HUES64 (cell line): Measurements from ENCODE around the gene TMEM63C.

Source experiments
- H3K27ac ChIP-seq: 2 replicates; pipeline ENCODE4 v1.7.0; 2013; ENCODE audit warnings: low read depth, low read length, inconsistent platforms
- H3K27me3 ChIP-seq: 2 replicates; pipeline ENCODE4 v1.6.1; 2013; ENCODE audit warnings: mild to moderate bottlenecking, low read length; ENCODE audit not compliant: insufficient read depth
- H3K36me3 ChIP-seq: 2 replicates; pipeline ENCODE4 v1.6.1; 2013; ENCODE audit warnings: mild to moderate bottlenecking, low read length; ENCODE audit not compliant: insufficient read depth
- H3K4me1 ChIP-seq: 2 replicates; pipeline ENCODE4 v1.6.1; 2013; ENCODE audit warnings: mild to moderate bottlenecking, low read length, moderate library complexity; ENCODE audit not compliant: insufficient read depth
- H3K4me3 ChIP-seq: 2 replicates; pipeline ENCODE4 v1.5.1; 2013; ENCODE audit warnings: mild to moderate bottlenecking, low read length, moderate library complexity
- H3K9ac ChIP-seq: 2 replicates; pipeline ENCODE4 v1.6.1; 2013; ENCODE audit warnings: mild to moderate bottlenecking, low read depth, low read length
- H3K9me3 ChIP-seq: 2 replicates; pipeline ENCODE4 v1.6.1; 2013; ENCODE audit warnings: low read depth, low read length; ENCODE audit not compliant: insufficient read depth
- WGBS: fragments of 150-250, 120-280 bp; methylation state at CpG from one replicate; pipeline ENCODE4 v1.1.7; 2013; ENCODE audit warnings: missing lambda C conversion rate; 5-methylcytosine and 5-hydroxymethylcytosine counted together

The TMEM63C gene

GRCh38 chr14:77212097-77212870 lies 30.7 kb downstream of the TMEM63C start:
- Histone ChIP-seq H3K9ac (no peak overlapping the region), H3K4me3 (no peak overlapping the region), H3K27ac (no peak overlapping the region), H3K36me3 (no peaks in the 10 kb centered on the region), H3K9me3 (no peaks in the 10 kb centered on the region), H3K27me3 (no peaks in the 10 kb centered on the region), H3K4me1 (no peaks in the 10 kb centered on the region)
- 85% methylated on average over 4 of the region's 4 CpGs for WGBS

GRCh38 chr14:77212943-77213678 lies 31.5 kb downstream of the TMEM63C start:
- WGBS = 17% methylated on average over 17 of the region's 17 CpGs

GRCh38 chr14:77213679-77214016 lies 32.0 kb downstream of the TMEM63C start:
- WGBS = 44% methylated on average over 6 of the region's 6 CpGs
- no peaks in the 10 kb centered on the region for H3K27me3 ChIP-seq
- no peak overlapping the region for H3K9ac ChIP-seq
- H3K4me1 ChIP-seq = no peaks in the 10 kb centered on the region
- H3K27ac ChIP-seq = no peak overlapping the region
- no peaks in the 10 kb centered on the region for H3K36me3 ChIP-seq
- H3K9me3 ChIP-seq = no peaks in the 10 kb centered on the region
- no peak overlapping the region for H3K4me3 ChIP-seq

More at GRCh38 chr14:77212943-77213678, 31.5 kb downstream of the TMEM63C start:
- H3K27ac ChIP-seq = no peak overlapping the region
- H3K9me3 ChIP-seq = no peaks in the 10 kb centered on the region
- no peaks in the 10 kb centered on the region for H3K27me3 ChIP-seq
- H3K9ac ChIP-seq = no peak overlapping the region
- no peak overlapping the region for H3K4me3 ChIP-seq
- no peaks in the 10 kb centered on the region for H3K4me1 ChIP-seq
- no peaks in the 10 kb centered on the region for H3K36me3 ChIP-seq

- no peak overlapping the region for H3K9ac ChIP-seq
- WGBS = 87% methylated on average over 7 of the region's 7 CpGs
- H3K9me3 ChIP-seq = no peaks in the 10 kb centered on the region
- no peaks in the 10 kb centered on the region for H3K4me1 ChIP-seq
- H3K36me3 ChIP-seq = no peaks in the 10 kb centered on the region
- H3K27ac ChIP-seq = no peak overlapping the region
- H3K27me3 ChIP-seq = no peaks in the 10 kb centered on the region
- H3K4me3 ChIP-seq = no peak overlapping the region
Measured at GRCh38 chr14:77214216-77214615, 32.6 kb downstream of the TMEM63C start.

- H3K4me3 ChIP-seq = no peak overlapping the region
- no peak overlapping the region for H3K9ac ChIP-seq
- H3K9me3 ChIP-seq = no peaks in the 10 kb centered on the region
- no peaks in the 10 kb centered on the region for H3K27me3 ChIP-seq
- H3K4me1 ChIP-seq = peaks cover 8% of the 10 kb centered on the region; the same call in 1 of the 2 replicates
- no peaks in the 10 kb centered on the region for H3K36me3 ChIP-seq
- no peak overlapping the region for H3K27ac ChIP-seq
- 80% methylated on average over 3 of the region's 3 CpGs for WGBS
Measured at GRCh38 chr14:77217551-77217950, 36.0 kb downstream of the TMEM63C start.

GRCh38 chr14:77219591-77219990 lies 38.0 kb downstream of the TMEM63C start:
- WGBS = 82% methylated on average over 10 of the region's 10 CpGs

GRCh38 chr14:77220246-77221017 lies 38.8 kb downstream of the TMEM63C start:
- 54% methylated on average over 14 of the region's 24 CpGs for WGBS
- Histone ChIP-seq H3K9ac (no peak overlapping the region), H3K36me3 (no peaks in the 10 kb centered on the region), H3K9me3 (no peaks in the 10 kb centered on the region), H3K4me1 (peaks cover 34% of the 10 kb centered on the region), H3K4me3 (no peak overlapping the region), H3K27ac (no peak overlapping the region), H3K27me3 (no peaks in the 10 kb centered on the region)

More at GRCh38 chr14:77219591-77219990, 38.0 kb downstream of the TMEM63C start:
- Histone ChIP-seq H3K4me1 (peaks cover 27% of the 10 kb centered on the region), H3K4me3 (no peak overlapping the region), H3K36me3 (no peaks in the 10 kb centered on the region), H3K9ac (no peak overlapping the region), H3K27me3 (no peaks in the 10 kb centered on the region), H3K9me3 (no peaks in the 10 kb centered on the region), H3K27ac (no peak overlapping the region)

- Histone ChIP-seq H3K36me3 (no peaks in the 10 kb centered on the region), H3K4me3 (no peak overlapping the region), H3K4me1 (peaks cover 37% of the 10 kb centered on the region), H3K27ac (no peak overlapping the region), H3K27me3 (no peaks in the 10 kb centered on the region), H3K9ac (no peak overlapping the region), H3K9me3 (no peaks in the 10 kb centered on the region)
- 69% methylated on average over 22 of the region's 23 CpGs for WGBS
Measured at GRCh38 chr14:77221241-77221871, 39.8 kb downstream of the TMEM63C start.

- Histone ChIP-seq H3K27me3 (no peaks in the 10 kb centered on the region), H3K9me3 (no peaks in the 10 kb centered on the region), H3K36me3 (no peaks in the 10 kb centered on the region), H3K9ac (no peak overlapping the region), H3K27ac (no peak overlapping the region; the same call in 1 of the 2 replicates), H3K4me3 (peak overlapping the region; percentile 6; the same call in 1 of the 2 replicates), H3K4me1 (peaks cover 37% of the 10 kb centered on the region)
- 18% methylated on average over 10 of the region's 10 CpGs for WGBS
Measured at GRCh38 chr14:77222546-77223225, 41.1 kb downstream of the TMEM63C start.

- Histone ChIP-seq H3K27ac (no peak overlapping the region), H3K4me1 (peaks cover 37% of the 10 kb centered on the region), H3K36me3 (no peaks in the 10 kb centered on the region), H3K27me3 (no peaks in the 10 kb centered on the region), H3K9ac (no peak overlapping the region), H3K4me3 (no peak overlapping the region), H3K9me3 (no peaks in the 10 kb centered on the region)
- WGBS = 66% methylated on average over 4 of the region's 4 CpGs
Measured at GRCh38 chr14:77224212-77224611, 42.6 kb downstream of the TMEM63C start.
